ENCODE measurements around the gene KCNN3.
A peak's percentile ranks its signal among the peaks of the same experiment; 100 is the strongest.

The KCNN3 gene

DNA sequence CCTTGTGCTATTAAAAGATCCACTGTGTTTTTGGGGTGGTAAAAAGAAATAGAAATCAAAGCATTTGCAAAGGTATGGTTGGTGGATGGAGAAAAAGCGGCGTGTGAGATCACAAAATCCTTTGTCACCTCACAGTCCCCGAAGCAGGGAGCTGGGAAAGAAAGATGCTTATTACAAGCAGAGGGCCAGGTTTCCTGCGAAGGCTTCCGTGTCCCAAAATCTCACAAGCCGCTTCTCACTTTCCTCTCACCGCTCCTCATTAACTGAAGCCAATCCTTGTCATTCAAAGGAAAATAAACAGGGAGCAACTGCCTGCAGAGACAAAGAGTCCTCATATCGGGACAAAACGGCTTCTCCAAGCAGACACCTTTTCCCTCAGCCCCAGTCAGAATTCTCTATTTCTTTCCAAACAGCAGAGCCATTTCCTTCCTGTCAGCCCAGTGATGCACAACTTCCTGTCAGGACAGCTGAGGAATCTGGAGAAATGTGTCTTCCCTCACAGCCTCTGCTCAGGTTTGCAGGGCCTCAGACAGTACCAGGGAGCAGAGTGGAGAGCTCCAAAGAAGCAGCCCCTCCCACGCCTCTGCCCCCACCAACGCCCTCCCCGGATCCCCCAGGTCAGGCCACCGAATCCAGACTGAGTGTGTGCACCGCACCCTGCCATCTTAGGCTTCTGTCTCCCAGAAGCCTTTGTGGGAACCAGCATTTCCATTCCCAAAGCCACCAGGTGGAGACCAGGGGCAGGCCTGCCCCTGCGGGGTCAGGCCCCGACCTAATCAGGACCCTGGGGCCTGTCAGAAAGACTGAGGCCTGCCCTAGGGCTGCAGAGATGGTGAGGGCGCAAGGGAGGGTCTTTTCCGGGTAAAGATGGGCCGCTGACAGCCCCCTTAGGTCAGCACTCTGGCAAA, 29.6 kb downstream of the KCNN3 start:
- DNase-seq (ENCODE audit: low spot score) = peak; percentile 19

DNA sequence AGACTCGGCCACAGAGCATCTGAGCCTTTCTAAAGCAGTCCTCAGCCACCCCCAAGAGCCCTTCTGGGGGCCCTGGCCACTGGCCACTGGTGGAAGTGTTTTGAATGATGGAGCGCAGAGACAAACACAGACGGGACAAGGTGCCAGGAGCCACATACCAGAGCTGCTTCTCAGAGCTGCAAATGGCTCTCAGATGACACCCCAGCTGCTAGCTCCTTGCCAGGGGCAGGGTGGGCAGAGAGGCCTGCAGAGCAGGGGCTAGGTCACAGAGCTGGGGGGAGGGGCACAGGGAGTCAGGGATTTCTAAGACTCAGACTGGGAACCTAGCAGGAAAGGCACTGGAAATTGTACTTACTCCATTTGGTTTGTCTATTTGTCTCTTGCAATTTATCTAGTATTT, 30.4 kb downstream of the KCNN3 start:
- no peak for DNase-seq (ENCODE audit: low spot score)

DNA sequence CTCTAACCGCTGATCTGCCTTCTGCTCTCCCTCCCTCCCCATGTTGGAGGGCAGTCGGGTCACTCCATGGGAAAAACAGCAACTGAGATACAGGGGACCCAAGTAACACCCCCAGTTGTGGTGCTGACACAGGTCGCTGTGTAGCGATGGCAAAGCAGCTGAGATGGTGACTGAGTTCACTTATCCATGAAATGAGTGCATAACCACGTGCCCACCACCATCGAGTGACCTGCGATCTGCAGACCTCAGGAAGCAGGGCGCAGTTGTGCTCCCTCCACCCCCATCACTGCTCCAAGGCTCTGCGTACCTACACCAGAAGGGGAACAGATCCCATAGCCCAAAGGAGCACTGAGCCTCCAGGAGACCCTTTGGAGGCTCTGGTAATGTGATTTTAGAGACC, 31.1 kb downstream of the KCNN3 start:
- DNase-seq (ENCODE audit: low spot score) = no peak

DNA sequence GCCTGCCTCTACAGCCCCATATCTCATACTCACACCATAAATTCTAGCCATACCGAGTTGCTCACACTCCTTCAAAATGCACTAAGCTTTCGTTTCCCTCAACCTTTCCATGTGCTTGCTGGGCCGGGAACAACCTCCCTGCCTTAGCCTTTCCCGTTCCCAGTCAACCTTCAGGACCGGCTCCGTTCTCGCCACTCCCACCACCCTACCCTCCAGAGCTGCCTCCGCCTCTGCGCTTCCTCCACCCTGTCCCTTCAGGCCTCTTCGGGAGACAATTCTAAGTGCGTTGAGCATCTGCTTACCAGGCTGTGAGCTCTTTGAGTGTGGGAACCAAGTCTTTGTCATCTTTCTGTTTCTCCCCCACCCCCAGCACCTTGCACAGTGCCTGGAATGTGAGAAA, 31.6 kb downstream of the KCNN3 start:
- no peak for DNase-seq (ENCODE audit: low spot score)

DNA sequence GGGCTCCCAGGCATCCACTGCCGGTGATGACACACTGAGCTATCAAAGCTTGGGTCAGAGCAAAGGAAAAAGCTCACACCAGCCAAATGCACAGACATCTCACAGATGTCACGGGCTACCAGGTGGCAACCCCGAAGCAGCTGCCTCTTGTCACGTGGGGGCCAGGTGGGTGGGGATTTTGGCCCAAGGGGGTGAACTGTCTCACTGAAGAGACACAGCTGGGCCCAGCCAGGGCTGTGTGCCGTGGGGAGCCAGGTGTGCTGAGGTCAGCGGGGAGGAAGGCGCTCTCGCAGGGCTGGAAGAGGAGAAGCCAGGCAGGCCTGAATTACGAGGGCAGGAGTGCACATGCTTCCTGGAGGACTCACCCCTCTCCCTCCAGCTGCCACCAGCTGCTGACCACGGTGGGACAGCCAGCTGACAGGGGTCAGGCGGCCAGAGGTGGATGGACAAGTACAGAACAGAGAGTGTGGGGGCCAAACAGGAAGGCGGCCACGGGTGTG, 32.4 kb downstream of the KCNN3 start:
- no peak for DNase-seq (ENCODE audit: low spot score)

DNA sequence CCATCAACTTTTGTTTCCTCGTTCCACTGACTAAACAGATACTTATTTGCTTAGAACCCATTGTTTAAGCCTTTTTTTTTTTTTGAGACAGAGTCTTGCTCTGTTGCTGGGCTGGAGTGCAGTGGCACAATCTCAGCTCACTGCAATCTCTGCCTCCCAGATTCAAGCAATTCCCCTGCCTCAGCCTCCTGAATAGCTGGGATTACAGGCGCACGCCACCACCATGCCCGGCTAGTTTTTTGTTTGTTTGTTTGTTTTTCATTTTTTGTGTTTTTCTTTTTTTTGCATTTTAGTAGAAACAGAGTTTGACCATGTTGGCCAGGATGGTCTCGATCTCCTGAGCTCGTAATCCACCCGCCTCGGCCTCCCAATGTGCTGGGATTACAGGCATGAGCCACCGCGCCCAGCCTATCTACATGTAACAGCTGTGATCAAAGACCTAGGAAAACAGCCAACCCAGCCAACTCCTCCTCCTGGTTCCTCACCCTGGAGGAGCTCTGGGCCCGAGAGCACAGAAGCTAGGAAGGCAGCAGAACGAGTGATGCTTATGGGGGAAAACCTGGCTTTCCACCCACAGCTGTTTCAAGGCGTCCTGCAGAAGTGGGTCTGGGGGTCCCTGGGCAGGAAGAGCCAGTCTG, 32.9 kb downstream of the KCNN3 start:
- no peak for DNase-seq (ENCODE audit: low spot score)

DNA sequence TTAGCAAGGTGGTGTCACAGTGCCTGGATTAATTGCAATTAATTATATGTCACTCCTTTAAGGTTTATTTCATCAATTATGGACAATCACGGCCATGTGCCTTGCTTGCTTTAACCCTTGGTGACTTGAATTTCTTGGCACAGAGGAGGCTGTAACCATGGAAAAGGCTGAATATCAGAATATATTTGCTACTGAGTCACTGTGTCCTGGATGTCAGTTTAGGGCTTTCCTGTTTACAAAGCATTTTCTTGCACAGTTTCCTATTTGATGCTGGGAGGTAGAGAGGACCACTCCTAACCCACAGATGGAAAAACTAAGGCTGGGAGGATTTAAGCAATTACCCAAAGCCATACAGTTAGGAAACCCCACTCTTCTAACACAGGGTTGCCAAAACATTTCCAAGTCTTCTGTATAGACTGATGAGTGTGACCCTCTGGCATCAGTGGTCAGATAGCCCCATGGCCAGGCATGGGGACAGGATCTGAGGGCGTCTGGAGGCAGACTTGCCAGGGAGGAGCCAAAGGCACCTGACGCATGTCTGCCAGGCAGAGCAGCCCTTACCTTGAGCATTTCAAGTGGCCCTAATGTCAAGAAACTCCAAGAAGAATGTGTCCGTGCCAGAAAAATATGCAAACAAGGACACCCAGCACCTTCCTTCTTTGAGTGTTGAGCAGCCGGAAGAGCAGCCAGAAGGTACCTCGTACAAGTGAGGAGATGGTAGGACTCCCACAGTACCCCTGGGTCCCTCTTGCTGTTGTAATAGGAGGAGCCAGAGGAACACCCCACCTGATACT, 34.4 kb downstream of the KCNN3 start:
- DNase-seq (ENCODE audit: low spot score) = no peak

DNA sequence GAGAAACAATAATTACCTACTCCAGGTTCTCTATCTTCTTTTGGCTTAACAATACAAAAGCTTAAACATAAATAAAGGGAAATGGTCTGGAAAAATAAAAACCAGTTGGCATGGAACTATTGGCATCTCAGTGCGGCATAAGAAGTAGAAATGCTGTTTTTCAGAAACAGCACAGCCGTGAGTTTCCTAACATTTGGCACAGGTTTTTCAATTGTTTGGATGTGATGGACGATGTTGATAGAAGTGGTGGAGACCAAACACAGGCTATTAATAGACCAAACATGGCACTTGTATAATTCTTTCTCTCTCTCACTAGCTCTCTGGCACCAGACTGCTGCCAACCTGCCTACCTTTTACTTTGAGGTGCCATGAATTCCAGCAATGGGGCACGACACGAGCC, 36.2 kb downstream of the KCNN3 start:
- no peak for DNase-seq (ENCODE audit: low spot score)

DNA sequence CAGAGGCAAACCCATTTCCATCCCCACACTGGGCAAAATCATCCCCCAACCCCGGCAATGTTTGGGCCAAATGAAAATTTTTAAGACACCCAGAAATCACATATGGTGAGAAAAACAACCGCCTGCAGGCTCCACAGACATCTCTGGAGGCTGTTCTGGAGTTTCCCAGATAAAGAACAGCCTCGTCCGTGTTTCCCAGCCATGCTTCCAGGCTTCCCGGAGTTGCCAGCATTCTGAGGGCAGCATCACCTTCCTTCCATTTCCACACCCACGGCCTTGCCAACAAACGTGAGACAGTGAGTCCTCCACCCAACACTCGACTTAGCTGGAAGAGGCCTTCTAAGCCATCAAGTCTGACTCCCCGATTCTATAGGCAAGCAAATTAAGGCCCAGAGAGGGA, 36.9 kb downstream of the KCNN3 start:
- DNase-seq (ENCODE audit: low spot score) = no peak

DNA sequence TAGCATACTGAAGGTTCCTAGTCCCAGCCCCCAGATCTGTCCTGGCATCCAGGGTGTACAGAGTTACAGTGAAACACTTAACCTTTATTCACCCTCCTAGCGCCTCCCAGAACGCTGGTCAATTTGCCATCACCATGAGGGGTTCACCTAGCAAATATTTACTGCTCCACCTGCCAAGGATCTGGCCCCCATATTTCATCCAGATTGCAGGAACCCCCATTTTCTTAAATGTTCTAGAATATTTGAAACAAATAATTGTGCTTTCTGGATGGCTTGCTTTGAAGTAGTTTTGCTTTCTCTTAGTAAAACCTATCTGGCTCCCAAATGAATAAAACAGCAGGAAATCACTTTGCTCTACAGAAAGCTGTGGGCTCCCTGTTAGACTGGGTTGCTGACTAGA, 37.7 kb downstream of the KCNN3 start:
- DNase-seq (ENCODE audit: low spot score) = no peak

DNA sequence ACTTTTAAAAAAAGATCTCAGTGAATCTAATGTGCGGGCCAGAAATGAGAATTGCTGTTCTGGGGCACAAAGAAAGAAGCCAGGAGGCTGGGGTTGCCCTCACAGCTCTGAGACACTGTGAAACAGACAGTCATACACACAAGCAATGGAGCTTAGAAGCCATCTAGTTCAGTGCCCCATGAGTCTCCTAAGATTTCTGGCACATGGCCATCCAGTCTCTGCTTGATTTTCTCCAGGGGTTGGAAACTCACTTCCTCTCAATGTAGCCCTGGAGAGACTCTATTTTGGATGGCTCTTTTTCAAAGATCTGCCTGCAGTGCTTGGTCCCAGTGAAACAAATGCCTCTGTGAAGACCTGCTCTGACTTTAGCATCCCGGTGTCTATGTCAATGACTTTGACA, 38.6 kb downstream of the KCNN3 start:
- DNase-seq (ENCODE audit: low spot score) = peak; percentile 11

DNA sequence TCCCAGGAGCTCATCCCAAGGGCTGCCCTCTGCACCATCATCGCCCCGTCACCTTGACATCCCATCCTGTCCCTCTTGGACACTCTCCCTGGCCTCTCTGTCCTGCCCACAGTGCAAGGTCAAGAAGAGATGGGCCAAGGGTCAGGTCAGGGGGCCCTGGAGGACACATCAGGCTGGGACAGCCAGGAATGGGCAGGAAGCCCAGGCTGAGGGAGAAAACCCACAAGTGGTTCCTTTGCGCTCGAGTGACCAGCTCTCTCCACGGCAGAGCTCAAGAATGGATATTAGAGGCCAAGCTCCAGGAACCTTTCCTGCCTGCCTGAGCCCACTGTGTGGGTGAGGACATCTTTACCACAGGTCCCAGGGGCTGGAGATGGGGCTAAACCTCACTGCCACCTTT, 41.0 kb downstream of the KCNN3 start:
- DNase-seq (ENCODE audit: low spot score) = no peak

DNA sequence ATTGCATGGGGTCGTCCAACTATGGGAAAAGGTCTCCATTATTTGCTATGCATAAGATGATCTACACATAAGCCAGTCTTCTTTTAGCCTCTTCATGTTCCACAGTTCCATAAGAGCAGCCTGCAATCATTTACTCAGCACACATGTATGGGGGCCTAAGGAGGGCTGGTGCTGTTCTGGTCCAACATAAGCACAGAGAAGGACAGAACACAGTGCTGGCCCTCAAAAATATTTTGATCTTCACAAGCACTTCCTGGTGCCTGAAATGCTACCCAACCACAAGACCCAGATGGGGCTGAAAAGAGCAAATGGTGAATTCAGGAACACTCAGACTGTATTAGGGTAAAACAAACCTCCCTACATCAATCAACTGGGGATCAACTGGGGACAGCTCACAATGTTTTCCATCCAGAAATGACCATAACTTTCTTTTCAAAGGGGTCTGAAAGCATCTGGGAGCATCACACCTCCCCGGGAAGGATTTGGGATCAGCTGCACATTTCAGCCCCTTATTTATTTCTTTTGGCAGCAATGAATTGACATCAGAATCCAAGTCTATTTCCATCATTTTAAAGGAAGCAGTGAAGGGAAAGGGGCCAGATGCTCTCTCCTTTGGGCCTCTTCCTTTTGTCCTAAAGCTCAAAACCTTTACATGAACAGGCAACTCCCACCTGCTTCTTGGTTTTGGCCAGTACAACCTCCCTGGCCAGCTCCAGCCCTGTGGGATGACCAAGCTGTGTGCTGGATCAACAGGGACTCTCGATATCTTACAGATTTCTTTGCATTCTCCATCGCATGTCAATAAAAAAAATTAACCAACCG, 45.7 kb downstream of the KCNN3 start:
- DNase-seq (ENCODE audit: low spot score) = no peak

DNA sequence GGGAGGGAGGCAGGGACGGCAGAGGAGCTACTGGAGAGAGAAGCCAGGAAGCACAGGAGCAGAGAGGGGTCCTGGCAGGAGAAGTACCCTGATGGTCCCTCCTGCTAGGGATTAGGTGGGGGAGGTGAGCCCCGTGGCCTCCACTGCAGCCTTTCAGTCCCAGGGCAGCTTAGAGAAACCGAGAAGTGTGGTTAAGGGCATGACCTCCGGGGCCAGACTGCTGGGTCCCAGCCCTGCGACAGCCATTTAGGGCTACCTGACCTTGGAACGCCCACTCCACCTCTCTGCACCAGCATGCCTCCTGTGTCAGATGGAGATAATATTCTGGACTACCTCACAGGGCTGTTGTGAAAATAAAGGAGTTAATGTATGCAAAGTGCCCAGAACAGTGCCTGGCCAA, 47.4 kb downstream of the KCNN3 start:
- DNase-seq (ENCODE audit: low spot score) = no peak

DNA sequence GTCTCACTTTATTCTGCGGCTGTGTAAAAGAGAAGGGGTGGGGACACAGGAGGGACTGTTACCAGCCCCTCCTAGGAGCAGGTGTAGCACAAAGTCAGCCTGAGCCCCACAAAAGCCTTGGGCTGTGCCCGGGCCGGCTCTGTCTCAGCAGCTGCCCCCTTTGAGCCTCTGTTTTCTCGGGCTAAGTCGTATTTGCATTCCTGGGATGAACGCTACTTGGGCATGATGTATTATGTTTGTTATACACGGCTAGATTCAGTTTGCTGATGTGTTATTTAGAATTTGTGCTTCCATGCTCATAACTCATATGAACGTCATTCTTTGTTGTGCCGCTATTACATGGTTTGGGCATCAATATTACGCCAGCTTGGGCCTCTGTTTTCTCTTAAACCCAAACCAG, 47.8 kb downstream of the KCNN3 start:
- DNase-seq (ENCODE audit: low spot score) = no peak

DNA sequence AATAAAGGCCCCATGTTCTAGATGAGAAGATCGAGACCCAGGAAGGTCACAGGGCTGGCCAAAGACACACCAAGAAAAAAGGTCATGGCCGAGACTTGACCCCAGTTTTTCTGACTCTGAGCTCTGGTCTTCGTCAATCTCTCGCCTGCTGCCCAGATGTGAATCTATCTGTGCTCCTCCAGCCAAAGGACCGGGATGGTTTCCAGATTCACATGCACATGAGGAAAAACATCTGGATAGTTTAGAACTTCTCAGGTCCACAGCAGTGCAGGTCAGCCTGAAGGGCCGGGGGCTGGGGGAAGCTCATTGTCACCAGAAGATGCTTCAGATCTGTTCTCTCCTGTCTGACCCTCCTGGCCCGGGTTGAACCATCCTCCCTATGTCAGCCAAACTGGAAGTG, 49.0 kb downstream of the KCNN3 start:
- no peak for DNase-seq (ENCODE audit: low spot score)

DNA sequence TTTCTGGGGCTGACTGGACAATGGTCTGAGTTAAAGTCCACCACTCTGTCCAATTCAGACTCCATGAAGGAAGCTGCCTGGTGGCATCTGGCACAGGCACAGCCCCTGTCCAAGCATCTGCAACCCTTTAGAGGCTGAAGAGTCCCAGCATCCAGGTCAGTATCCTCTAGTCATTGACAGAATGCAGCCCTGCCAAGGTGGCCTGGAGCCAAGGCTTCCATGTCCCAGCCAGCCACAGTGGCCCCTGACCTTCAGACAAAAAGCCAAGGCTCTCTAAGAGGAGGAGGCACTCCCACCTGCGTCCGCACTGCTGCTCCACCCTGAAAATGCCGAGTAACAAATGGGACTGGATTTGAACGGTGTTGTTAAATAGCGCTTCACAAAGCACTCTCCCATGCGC, 49.4 kb downstream of the KCNN3 start:
- no peak for DNase-seq (ENCODE audit: low spot score)

DNA sequence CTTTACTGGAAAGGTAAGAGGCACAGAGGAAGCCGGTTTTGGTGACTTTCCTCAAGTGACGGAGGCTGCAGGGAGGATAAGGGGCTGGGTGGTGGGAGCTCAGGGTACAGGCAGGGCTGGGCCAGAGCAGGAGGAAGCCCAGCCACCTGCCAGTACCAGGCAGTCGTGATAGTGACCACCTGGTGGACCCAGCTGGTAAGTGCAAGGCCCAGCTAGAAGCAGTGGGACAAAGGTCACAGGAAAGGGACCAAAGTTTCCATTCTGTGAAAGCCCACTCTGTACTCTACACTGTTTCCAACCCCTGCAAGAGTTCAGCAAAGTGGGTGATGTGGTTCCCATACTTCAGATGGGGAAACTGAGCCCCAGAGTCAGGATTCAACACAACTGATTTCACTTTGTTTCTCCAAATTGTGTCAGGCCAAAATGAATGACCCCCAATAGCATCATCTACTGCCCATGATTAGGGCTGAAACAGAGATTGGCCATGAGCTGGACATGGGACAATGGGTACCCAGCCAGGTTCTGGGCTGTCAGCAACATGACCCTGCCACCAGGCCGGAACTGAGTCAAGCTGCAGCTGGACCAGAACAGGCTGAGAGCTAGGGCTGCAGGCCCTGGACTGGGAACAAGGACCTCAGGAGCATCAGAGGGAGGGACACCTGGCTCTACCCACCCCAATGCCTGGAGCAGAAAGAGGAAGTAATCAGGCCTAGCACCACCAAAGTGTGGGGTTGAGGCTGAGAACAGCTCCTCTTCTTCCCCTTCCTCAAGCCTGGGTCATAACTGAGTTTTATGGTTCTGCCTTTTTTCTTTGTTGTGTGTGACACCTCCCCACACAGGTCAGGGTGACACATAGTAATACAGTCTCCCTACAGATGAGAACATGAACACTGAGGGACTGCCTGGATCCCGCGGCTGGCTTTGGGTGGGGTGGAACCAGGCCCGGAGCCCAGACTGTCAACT, 50.2 kb downstream of the KCNN3 start:
- peak; percentile 35 for DNase-seq (ENCODE audit: low spot score)

DNA sequence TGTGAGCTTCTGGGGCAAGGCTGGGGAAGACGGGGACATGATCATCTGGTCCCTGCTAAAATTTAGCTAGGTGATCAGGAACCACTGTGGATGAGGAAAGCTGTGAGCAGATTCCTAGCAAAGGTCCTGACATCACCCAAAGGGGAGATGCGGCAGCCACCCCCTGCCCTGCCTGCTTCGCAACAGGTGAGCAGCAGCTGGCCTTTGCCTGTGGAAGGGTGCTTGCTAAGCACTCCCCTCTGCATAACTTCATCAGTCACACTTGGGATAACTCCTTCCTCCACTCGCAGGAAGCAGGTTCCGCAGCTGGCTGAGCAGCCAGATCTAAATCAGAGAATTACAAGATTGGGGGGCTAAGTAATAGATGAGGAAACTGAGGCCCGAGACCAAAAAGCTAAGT, 51.2 kb downstream of the KCNN3 start:
- no peak for DNase-seq (ENCODE audit: low spot score)

DNA sequence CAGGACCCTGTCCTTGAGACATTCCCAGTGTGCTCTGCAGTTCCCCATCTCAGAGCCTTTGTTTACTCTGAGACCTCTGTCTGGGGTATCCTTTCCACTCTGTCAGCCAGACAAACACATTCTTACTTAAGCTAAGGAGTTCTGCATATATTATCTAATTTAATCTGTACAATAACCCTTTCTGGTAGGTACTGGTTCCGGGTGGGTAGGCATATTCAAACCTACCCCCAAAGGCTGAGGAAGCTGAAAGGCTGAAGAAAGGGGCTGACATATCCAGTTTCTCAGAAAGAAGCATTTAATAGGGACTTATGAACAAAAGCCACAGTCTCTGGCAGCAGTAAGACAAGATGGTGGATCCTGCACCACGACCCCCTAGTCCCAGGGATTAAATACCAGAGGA, 53.1 kb downstream of the KCNN3 start:
- DNase-seq (ENCODE audit: low spot score) = no peak

DNA sequence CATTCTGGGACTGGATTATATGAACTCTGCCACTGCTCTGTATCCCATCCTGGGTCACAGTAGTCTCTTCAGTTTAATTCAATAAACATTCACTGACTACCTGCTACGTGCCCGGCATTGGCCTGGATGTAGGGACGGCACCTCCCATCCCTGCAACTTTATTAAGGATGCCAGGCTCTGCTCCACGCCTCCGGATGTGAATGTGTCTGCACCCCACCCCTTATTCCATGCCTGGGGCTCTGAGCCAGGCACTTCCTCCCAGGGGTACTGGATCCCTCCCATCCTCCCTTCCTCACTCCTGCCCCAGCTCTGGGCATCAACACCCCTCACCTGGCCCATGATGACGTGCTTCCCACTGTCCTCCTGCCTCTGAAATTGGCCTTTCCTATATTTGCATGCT, 53.7 kb downstream of the KCNN3 start:
- no peak for DNase-seq (ENCODE audit: low spot score)
